ENCODE data around the gene TFAP2B.

Gene TFAP2B

DNA sequence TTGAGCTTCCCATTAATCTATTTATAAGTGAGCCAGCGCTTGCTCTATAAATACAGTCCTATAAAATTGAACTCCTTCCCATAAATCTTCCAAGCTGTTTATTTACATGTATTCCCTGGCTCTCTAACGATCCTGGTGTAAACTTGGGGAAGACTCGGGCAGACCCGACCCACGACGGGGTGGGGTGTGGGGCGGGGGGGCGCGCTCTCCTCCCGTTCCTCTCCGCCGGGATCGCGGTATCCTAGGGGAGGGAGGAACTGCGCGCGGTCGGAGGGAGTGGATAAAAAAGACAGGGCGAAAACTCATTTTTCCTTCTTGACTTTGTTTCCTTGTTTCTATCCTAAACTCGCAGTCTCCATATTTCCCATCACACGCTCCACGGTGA is 31.1 kb downstream of the TFAP2B start:
- no peak for DNase-seq

- no peak for DNase-seq
These were observed 31.8 kb downstream of the TFAP2B start for GRCh38 chr6:50850223-50851048.

GRCh38 chr6:50851049-50851845 is 32.6 kb downstream of the TFAP2B start:
- DNase-seq: no peak

GRCh38 chr6:50853939-50854338 is 35.3 kb downstream of the TFAP2B start:
- DNase-seq: no peak

- DNase-seq: no peak
These were observed 43.0 kb downstream of the TFAP2B start for GRCh38 chr6:50861692-50862091.

GRCh38 chr6:50862176-50862575 is 43.5 kb downstream of the TFAP2B start:
- DNase-seq: no peak

- DNase-seq: no peak
These were observed 45.9 kb downstream of the TFAP2B start for GRCh38 chr6:50864601-50865000.

DNA sequence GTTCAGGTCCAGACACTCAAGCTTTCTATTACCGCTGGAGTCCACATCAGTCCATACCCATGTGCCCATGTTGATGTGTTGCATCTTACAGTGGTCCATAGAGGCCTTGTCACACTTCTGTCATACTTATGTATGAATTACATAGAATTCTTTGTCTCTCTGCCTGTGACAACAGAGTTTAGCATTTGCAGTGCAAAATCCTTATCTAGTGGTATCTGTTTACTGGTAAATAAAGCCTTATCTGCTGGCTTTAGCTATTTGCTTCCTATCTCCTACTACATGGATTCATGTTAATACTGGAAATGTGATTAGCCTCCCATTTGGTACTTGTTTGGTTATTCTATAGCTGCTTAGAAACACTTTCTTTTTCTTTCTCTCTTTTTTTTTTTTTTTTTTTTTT is 49.8 kb downstream of the TFAP2B start:
- no peak for DNase-seq

GRCh38 chr6:50873167-50873566 is 54.5 kb downstream of the TFAP2B start:
- no peak for DNase-seq

- no peak for DNase-seq
These were observed 65.7 kb downstream of the TFAP2B start for GRCh38 chr6:50884364-50884763.

DNA sequence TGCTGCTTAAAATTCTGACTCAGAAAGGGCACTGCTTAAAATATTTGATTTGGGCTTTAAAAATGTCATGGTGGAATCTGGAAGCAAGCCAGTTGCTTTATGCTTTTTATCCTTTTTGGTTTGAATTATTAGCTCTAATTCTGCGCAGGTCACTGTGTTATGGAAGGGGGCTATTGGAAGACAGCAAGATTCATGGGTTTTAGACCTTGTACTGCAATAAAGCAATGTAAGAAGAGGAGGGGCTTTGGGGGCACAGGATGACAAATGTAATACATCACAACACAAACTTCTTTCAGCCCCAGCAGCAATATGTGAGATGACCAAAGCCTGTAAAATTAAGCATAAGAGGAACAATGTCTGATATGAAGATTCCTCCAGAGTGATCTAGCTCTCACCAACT is 68.4 kb downstream of the TFAP2B start:
- DNase-seq: no peak

- no peak for DNase-seq
These were observed 70.8 kb downstream of the TFAP2B start for GRCh38 chr6:50889497-50889896.

DNA sequence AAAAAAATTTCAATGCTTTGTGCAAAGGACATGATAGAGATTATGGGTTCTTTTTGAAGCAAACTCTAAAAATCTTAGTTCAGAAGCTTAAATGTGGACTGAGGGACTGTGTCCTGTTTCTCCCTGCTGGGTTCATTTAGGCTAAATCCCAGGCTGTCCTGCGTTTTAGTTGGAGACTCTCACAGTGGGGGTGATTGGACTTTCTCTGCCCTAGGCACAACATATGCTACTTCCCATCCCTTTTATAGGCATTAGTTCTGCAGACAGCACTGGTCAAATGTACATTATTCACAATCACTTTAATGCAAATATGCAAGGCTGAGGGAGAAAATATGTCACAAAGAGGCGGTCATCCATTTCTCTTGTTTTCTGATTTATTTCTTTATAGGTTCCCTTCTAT is 71.3 kb downstream of the TFAP2B start:
- no peak for DNase-seq

GRCh38 chr6:50890579-50890978 is 71.9 kb downstream of the TFAP2B start:
- DNase-seq: no peak

DNA sequence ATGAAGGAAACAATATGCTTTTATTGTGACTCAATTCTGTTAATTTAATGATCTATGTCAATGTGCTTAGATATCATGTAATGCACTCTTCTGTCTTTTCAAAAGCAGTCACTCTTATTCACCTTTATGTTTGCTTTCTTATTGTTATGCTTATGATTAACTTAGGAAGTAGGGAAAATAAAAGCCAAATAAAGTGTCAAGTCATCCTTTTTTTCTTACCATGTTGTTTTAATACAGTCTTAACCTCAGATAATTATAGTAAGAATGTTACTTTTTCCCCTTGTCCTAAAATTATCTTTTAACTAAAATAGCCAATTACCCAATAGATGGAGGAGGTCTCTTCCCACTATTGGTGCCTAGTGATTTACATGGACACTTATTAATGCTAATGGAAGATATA is 72.6 kb downstream of the TFAP2B start:
- no peak for DNase-seq
